Measurements from ENCODE around the gene VWA8.

VWA8 gene

GRCh38 chr13:41960637-41961465 is at the start of gene VWA8:
VWA8 (minus strand) TSS chr13:41961109; CDS start chr13:41961015, 94 bp downstream.
- H3K27ac ChIP-seq: peak within 1 kb of the TSS; percentile 94

GRCh38 chr13:42009057-42009456 is 48.1 kb upstream of the VWA8 start:
- H3K27ac ChIP-seq: no peak overlapping the region
- TF ChIP-seq ZFX (IDR thresholded peaks at IDR 0.05) (no peak), CTCF (conservative IDR thresholded peaks at IDR 0.05) (no peak)

More at GRCh38 chr13:41960637-41961465, at the start of gene VWA8:
- TF ChIP-seq ZFX (IDR thresholded peaks at IDR 0.05) (peak; percentile 97), CTCF (conservative IDR thresholded peaks at IDR 0.05) (no peak)

- TF ChIP-seq ZFX (IDR thresholded peaks at IDR 0.05) (no peak), CTCF (conservative IDR thresholded peaks at IDR 0.05) (no peak)
- no peak overlapping the region for H3K27ac ChIP-seq
These were observed 46.9 kb upstream of the VWA8 start for GRCh38 chr13:42007844-42008243.

- no peak overlapping the region for H3K27ac ChIP-seq
These were observed 41.2 kb upstream of the VWA8 start for GRCh38 chr13:42002066-42002465.

GRCh38 chr13:42001580-42001979 is 40.7 kb upstream of the VWA8 start:
- TF ChIP-seq ZFX (IDR thresholded peaks at IDR 0.05): no peak
- no peak for TF ChIP-seq CTCF (conservative IDR thresholded peaks at IDR 0.05)
- H3K27ac ChIP-seq: no peak overlapping the region

More at GRCh38 chr13:42002066-42002465, 41.2 kb upstream of the VWA8 start:
- no peak for TF ChIP-seq ZFX (IDR thresholded peaks at IDR 0.05)

- H3K27ac ChIP-seq: no peak overlapping the region
- TF ChIP-seq ZFX (IDR thresholded peaks at IDR 0.05) (no peak), CTCF (conservative IDR thresholded peaks at IDR 0.05) (no peak)
These were observed 39.9 kb upstream of the VWA8 start for GRCh38 chr13:42000846-42001245.

GRCh38 chr13:41997396-41997795 is 36.5 kb upstream of the VWA8 start:
- TF ChIP-seq ZFX (IDR thresholded peaks at IDR 0.05) (no peak), CTCF (conservative IDR thresholded peaks at IDR 0.05) (no peak)

GRCh38 chr13:41995946-41996345 is 35.0 kb upstream of the VWA8 start:
- TF ChIP-seq ZFX (IDR thresholded peaks at IDR 0.05): no peak
- TF ChIP-seq CTCF (conservative IDR thresholded peaks at IDR 0.05): no peak
- H3K27ac ChIP-seq: no peak overlapping the region

More at GRCh38 chr13:41997396-41997795, 36.5 kb upstream of the VWA8 start:
- no peak overlapping the region for H3K27ac ChIP-seq

Data from C4-2B (cell line).